ENCODE data around the gene KLHL6.

Gene KLHL6

DNA sequence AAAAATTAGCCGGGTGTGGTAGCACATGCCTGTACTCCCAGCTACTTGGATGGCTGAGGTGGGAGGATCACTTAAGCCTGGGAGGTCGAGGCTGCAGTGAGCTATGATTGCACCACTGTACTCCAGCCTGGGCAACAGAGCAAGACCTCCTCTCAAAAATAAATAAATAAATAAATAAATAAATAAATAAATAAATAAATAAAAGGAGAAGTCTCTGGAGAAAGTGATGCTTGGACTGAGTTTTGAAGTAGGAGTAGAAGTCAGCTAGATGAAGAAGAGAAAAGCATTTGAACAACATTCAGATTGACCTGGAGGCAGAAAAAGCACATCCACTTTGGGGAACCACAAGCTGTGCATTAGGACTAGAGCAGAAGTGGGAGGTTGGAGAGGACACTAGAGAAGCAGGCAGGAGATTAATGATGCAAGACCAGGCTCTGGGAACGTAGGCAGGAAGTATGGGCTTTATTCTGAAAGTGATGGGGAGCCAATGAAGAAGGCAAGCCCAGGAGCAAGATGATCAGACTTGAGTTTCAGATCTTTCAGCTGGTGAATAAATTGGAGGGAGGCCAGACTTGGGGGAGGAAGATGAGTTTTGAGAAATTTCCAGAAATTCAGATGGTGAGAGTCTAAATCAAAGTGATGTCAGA, 48.7 kb downstream of the KLHL6 start:
- no peak overlapping the region for H3K4me3 ChIP-seq (replicated peaks; ENCODE audit: low read depth, low read length)
- TF ChIP-seq, protein P1, sequence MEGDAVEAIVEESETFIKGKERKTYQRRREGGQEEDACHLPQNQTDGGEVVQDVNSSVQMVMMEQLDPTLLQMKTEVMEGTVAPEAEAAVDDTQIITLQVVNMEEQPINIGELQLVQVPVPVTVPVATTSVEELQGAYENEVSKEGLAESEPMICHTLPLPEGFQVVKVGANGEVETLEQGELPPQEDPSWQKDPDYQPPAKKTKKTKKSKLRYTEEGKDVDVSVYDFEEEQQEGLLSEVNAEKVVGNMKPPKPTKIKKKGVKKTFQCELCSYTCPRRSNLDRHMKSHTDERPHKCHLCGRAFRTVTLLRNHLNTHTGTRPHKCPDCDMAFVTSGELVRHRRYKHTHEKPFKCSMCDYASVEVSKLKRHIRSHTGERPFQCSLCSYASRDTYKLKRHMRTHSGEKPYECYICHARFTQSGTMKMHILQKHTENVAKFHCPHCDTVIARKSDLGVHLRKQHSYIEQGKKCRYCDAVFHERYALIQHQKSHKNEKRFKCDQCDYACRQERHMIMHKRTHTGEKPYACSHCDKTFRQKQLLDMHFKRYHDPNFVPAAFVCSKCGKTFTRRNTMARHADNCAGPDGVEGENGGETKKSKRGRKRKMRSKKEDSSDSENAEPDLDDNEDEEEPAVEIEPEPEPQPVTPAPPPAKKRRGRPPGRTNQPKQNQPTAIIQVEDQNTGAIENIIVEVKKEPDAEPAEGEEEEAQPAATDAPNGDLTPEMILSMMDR (IDR thresholded peaks at IDR 0.05; ENCODE audit: low read depth, low read length, missing control alignments): no peak
- DNase-seq (ENCODE audit: extremely low read depth, low read depth): no peak

DNA sequence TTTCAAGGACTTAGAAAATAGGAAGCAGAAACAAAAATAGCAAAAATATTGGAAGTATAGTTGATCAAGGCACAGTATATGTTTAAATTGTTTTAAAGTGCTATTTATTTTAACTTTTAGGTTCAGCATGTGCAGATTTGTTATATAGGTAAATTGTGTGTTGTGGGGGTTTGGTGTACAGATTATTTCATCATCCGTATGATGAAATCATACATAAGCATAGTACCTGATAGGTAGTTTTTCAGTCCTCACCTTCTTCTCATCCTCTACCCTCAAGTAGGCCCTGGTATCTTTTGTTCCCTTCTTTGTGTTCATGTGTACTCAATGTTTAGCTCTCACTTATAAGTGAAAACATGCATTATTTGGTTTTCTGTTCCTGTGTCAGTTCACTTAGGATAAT, 50.9 kb downstream of the KLHL6 start:
- H3K4me3 ChIP-seq (replicated peaks; ENCODE audit: low read depth, low read length): no peak overlapping the region
- no peak for DNase-seq (ENCODE audit: extremely low read depth, low read depth)
- TF ChIP-seq, protein P1 (IDR thresholded peaks at IDR 0.05; ENCODE audit: low read depth, low read length, missing control alignments): no peak

DNA sequence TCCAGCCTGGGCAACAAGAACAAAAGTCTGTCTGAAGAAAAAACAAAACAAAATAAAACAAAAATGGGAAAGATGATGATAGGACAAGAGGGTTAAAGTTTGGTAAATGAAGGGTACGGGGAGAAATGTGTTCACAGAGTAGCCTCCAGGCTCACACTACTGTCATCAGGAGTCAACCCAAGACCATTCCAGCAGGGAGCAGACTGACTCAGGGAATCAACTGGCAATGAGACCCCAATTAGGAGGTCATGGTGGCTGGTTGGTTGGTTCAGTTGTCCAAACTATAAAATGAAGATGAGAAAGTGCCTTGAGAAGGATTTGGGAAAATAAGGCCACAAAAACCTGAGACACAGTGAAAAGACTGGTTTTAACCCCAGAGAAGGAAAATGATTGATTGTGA, 51.8 kb downstream of the KLHL6 start:
- TF ChIP-seq, protein P1 (IDR thresholded peaks at IDR 0.05; ENCODE audit: low read depth, low read length, missing control alignments): no peak
- DNase-seq (ENCODE audit: extremely low read depth, low read depth): no peak
- no peak overlapping the region for H3K4me3 ChIP-seq (replicated peaks; ENCODE audit: low read depth, low read length)

DNA sequence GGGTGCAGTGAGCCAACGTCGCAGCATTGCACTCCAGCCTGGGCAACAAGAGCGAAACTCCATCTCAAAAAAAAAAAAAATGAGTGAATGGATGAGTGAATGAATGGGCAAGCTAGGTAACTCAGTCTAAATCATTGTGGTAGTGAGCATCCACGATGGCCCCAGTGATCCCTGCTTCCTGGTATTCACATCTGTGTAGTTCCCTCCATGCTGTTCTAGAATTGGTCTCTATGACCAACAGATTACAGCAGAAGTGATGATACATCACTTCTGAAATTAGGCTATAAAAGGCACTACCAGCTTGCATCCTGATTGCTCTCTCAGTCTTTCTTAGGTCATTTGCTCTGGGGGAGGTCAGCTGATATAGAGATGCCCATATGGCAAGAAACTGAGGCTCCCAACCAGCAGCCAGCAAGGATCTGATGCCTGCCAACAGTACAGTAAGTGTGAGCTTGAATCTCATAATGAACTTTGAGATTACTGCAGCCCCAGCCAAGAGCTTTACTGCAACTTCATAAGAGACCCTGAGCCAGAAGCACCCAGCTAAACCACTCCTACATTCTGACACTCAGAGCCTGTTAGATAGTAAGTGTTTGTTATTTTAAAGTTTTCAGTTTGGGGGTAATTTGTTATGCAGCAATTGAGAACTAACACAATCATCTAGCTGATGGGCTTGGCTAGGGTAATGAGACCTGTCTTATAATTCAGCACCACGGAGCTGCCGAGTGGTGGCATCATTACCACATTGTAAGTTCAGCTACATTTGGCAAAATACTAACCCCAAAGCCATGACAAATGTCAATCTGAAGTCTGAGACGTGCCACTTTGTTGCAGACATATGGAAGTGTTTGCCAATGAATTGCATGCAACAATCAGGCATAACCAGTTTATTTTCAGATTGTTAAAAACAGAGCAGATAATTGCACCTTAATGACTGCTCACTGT, 53.0 kb downstream of the KLHL6 start:
- TF ChIP-seq, protein P1 (IDR thresholded peaks at IDR 0.05; ENCODE audit: low read depth, low read length, missing control alignments): no peak
- no peak for DNase-seq (ENCODE audit: extremely low read depth, low read depth)
- H3K4me3 ChIP-seq (replicated peaks; ENCODE audit: low read depth, low read length): no peak overlapping the region

DNA sequence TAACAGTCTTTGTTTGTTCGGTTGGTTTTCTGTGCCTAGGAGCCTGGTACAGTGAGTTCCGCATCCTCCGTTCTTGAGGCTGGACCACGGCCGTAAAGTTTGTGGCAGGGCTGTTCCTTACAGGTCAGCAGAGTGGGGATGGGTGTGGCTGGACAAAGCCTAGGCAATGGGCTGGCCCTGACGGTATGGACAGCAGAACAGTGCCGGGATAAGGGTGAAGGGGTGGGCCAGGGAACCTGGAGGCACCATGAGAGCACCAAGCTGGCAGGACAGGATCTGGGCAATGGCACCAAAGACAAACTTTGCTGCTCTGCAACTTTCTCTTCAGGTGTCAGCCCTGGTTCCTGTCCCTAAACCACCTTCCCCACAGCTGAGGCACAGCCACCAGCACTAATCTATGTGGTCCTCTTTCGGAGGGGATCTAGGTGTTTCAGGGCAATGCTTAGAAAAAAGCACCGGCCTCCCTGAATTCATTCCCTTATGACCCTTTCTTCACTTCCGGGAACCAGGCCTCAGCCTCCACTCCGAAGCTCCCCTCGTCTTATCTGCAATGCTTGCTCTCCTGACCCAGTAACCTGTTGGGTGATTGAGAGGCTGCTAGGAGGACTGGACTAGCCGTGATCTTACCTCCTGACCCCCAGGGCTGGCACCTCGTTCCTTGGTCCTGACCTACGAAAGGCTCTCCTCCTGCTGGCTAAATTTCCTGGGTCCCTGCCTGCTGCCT, 54.4 kb downstream of the KLHL6 start:
- no peak for DNase-seq (ENCODE audit: extremely low read depth, low read depth)

DNA sequence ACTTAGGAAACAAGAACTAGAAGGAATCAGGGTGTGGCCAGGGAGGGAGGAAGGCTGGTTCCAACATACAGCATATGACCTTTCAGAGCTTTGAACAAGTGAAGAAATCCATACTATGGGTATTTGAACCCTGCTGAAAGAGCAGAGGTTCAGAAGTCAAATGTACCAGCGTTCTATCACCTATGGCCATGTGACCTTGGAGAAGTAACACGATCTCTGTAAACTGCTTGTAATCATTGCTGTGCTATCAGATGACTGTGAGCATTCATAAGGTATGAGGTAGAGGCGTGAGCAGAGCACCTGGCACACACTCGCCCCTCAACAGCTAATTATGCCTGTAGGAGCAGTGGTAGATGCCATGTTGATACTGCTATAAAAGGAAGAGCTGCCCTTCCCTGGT, 55.2 kb downstream of the KLHL6 start:
- no peak overlapping the region for H3K4me3 ChIP-seq (replicated peaks; ENCODE audit: low read depth, low read length)
- no peak for DNase-seq (ENCODE audit: extremely low read depth, low read depth)
- TF ChIP-seq, protein P1 (IDR thresholded peaks at IDR 0.05; ENCODE audit: low read depth, low read length, missing control alignments): no peak

More for the DNA sequence above, 54.4 kb downstream of the KLHL6 start:
- H3K4me3 ChIP-seq (replicated peaks; ENCODE audit: low read depth, low read length): no peak overlapping the region
- TF ChIP-seq, protein P1 (IDR thresholded peaks at IDR 0.05; ENCODE audit: low read depth, low read length, missing control alignments): no peak
